ENCODE measurements around the gene QRICH1. TPM values are rescaled to one million over a fixed set of nuclear protein-coding genes. Genes with fewer than 3 reads are reported as not detected.
A peak's percentile ranks its signal among the peaks of the same experiment; 100 is the strongest.

Gene QRICH1
- total and polyA plus RNA-seq, 2 of the 4 experiments (the other 2 are of a cell fraction): 62.7 to 77.3 TPM

- ChIA-PET POLR2A (ENCODE audit: unreplicated experiment) (interaction anchor here (1.3 kb wide), 1 partner anchor 83 kb away, joined by 3 read pairs; the partner anchor contains the start of gene NDUFAF3), CTCF (interaction anchor here (1.2 kb wide), 2 partner anchors 10 kb away, joined by 4 to 5 read pairs; partner anchors contain the start of gene QRICH1)
- TF ChIP-seq MXI1 (IDR thresholded peaks at IDR 0.05; ENCODE audit: borderline replicate concordance, low read depth, low read length) (peak; percentile 74), RFX5 (IDR thresholded peaks at IDR 0.05; ENCODE audit: low read depth, low read length) (no peak), POLR2A (IDR thresholded peaks at IDR 0.05; ENCODE audit: low read depth, low read length) (peak; percentile 87)
Observed at GRCh38 chr3:49104427-49105291, 10.8 kb upstream of the QRICH1 start, which contains the start of gene QARS1. TSS of gene QARS1 (minus strand) at chr3:49104757. CDS start at chr3:49104733, 24 bp downstream.

More at GRCh38 chr3:49104427-49105291, 10.8 kb upstream of the QRICH1 start, which contains the start of gene QARS1:
- H3K14ac ChIP-seq (replicated peaks; ENCODE audit: low read depth, low read length): peak within 1 kb of the TSS; percentile 99
- H2BK20ac ChIP-seq (ENCODE audit: low read depth, low read length): peak within 1 kb of the TSS; percentile 37; the same call in 1 of the 2 replicates
- no peak within 1 kb of the TSS; the same call in 2 of the 3 replicates for H2BK15ac ChIP-seq (ENCODE audit: low read depth, low read length)
- peak within 1 kb of the TSS; percentile 99 for H3K4me2 ChIP-seq (ENCODE audit: low read depth, low read length)
- H3K56ac ChIP-seq (ENCODE audit: extremely low read depth, insufficient read depth, low read length): peak within 1 kb of the TSS; percentile 95
- peak within 1 kb of the TSS; percentile 98 for H2AFZ ChIP-seq (replicated peaks; ENCODE audit: low read length, poor library complexity)
- peaks cover 16% of the 10 kb centered on the region for H3K9me1 ChIP-seq (ENCODE audit: insufficient read depth, low read length)
- peak within 1 kb of the TSS; percentile 98 for H3K23ac ChIP-seq (ENCODE audit: low read depth, low read length)
- H3K4me3 ChIP-seq (ENCODE audit: insufficient read depth, low read depth, low read length): peak within 1 kb of the TSS; percentile 91
- WGBS, 2 experiments (ENCODE audit: extremely low coverage in 2 of 2, insufficient read length in 1 of 2): 1% methylated on average over 20 of the region's 50 CpGs; no CpG with 5 or more reads in 1 of the 2 experiments
- H4K5ac ChIP-seq (ENCODE audit: low read depth, low read length): peak within 1 kb of the TSS; percentile 93
- peak within 1 kb of the TSS; percentile 95 for H3K4ac ChIP-seq (ENCODE audit: low read depth, low read length)
- H3K9me3 ChIP-seq (ENCODE audit: control insufficient read depth, insufficient read depth, low read length): no peaks in the 10 kb centered on the region
- peaks cover 38 to 43% of the 10 kb centered on the region in 2 experiments for H3K79me1 ChIP-seq (ENCODE audit: low read depth in 1 of 2, low read length in 2 of 2)
- peak within 1 kb of the TSS; percentile 64 to 97 for H4K8ac ChIP-seq (ENCODE audit: low read depth in 2 of 2, low read length in 2 of 2)
- peaks cover 48% of the 10 kb centered on the region for H3K36me3 ChIP-seq (ENCODE audit: control insufficient read depth, insufficient read depth, low read length)
- peak within 1 kb of the TSS; percentile 62 for H3K18ac ChIP-seq (ENCODE audit: low read depth, low read length)
- peaks cover 9% of the 10 kb centered on the region for H3K4me1 ChIP-seq (ENCODE audit: control insufficient read depth, insufficient read depth, low read length)
- in situ Hi-C loops (cut with MboI; ENCODE audit: low sequenced_read_pairs) (no loop called here), dilution Hi-C loops (cut with HindIII; ENCODE audit: low sequenced_read_pairs, unreplicated experiment) (no loop called here), intact Hi-C loops (cut with micrococcal nuclease) (no loop called here)
- H2AK9ac ChIP-seq (replicated peaks; ENCODE audit: low read depth, low read length, poor library complexity): peak within 1 kb of the TSS; percentile 94
- peak within 1 kb of the TSS; percentile 93 for H3K27ac ChIP-seq (ENCODE audit: insufficient read depth, low read length)
- ATAC-seq (ENCODE audit: low read depth) (peak; percentile 99), DNase-seq (peak; percentile 88)
- H3K27me3 ChIP-seq (ENCODE audit: control insufficient read depth, insufficient read depth, low read length): no peaks in the 10 kb centered on the region
- TSS peak; percentile 51 for BruUV-seq (replicated peaks)
- H4K20me1 ChIP-seq (ENCODE audit: insufficient read depth, low read length): no peaks in the 10 kb centered on the region
- H3K9ac ChIP-seq (ENCODE audit: low read depth, low read length): peak within 1 kb of the TSS; percentile 97
- peak within 1 kb of the TSS; percentile 98 for H2AK5ac ChIP-seq (ENCODE audit: low read depth, low read length)
- H4K91ac ChIP-seq (ENCODE audit: insufficient read depth, low read depth, low read length): peak within 1 kb of the TSS; percentile 89
- peak within 1 kb of the TSS; percentile 90 for H2BK5ac ChIP-seq (ENCODE audit: low read depth, low read length, poor library complexity, severe bottlenecking)
- H2BK120ac ChIP-seq (ENCODE audit: low read depth, low read length): peak within 1 kb of the TSS; percentile 67; the same call in 1 of the 2 replicates
